ENCODE data around the gene WDR31. TPM values are rescaled to one million over a fixed set of nuclear protein-coding genes. Genes with fewer than 3 reads are reported as not detected.

Gene WDR31
- total RNA-seq, 6 experiments from 2014 or later = 0.81 to 3.5 (median 1.7) TPM

DNA sequence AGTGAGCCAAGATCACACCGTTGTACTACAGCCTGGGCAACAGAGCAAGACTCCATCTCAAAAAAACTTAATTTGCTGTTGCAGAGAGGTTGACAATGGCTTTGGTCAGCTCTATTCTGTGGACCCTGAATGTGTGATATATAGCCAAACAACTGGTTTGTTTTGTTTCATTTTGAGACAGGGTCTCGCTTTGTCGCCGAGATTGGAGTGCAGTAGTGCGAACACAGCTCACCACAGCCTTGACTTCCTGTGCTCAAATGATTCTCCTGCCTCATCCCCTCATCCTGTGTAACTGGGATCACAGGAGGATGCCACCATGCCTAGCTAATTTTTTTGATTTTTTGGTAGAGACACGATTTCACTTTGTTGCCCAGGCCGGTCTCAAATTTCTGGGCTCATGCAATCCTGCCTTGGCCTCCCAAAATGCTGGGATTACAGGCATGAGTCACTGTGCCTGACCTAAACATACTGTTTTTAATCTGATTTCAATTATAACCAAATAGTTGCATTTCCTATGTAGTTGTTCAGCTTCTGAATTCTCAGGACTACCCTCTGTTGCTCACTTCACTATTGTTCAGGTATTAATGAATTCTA is 46.7 kb downstream of the WDR31 start:
- ATAC-seq (no peak), DNase-seq (no peak)
- Histone ChIP-seq H3K36me3 (peaks cover 5 to 47% (median 26%) of the 10 kb centered on the region in 4 donors), H3K27ac (no peak overlapping the region), H3K4me3 (no peak overlapping the region), H3K27me3 (no peaks in the 10 kb centered on the region), H3K4me1 (no peaks in the 10 kb centered on the region), H3K9me3 (no peaks in the 10 kb centered on the region)
- 96% methylated on average over 7 of the region's 7 CpGs for WGBS (ENCODE audit: insufficient coverage, low coverage, low lambda C conversion rate, missing lambda C conversion rate)
- intact Hi-C loops (cut with DNase I) = no loop called here
- TF ChIP-seq, protein P1, sequence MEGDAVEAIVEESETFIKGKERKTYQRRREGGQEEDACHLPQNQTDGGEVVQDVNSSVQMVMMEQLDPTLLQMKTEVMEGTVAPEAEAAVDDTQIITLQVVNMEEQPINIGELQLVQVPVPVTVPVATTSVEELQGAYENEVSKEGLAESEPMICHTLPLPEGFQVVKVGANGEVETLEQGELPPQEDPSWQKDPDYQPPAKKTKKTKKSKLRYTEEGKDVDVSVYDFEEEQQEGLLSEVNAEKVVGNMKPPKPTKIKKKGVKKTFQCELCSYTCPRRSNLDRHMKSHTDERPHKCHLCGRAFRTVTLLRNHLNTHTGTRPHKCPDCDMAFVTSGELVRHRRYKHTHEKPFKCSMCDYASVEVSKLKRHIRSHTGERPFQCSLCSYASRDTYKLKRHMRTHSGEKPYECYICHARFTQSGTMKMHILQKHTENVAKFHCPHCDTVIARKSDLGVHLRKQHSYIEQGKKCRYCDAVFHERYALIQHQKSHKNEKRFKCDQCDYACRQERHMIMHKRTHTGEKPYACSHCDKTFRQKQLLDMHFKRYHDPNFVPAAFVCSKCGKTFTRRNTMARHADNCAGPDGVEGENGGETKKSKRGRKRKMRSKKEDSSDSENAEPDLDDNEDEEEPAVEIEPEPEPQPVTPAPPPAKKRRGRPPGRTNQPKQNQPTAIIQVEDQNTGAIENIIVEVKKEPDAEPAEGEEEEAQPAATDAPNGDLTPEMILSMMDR (IDR thresholded peaks at IDR 0.05) = no peak
- TF ChIP-seq POLR2A (IDR thresholded peaks at IDR 0.05) = no peak

DNA sequence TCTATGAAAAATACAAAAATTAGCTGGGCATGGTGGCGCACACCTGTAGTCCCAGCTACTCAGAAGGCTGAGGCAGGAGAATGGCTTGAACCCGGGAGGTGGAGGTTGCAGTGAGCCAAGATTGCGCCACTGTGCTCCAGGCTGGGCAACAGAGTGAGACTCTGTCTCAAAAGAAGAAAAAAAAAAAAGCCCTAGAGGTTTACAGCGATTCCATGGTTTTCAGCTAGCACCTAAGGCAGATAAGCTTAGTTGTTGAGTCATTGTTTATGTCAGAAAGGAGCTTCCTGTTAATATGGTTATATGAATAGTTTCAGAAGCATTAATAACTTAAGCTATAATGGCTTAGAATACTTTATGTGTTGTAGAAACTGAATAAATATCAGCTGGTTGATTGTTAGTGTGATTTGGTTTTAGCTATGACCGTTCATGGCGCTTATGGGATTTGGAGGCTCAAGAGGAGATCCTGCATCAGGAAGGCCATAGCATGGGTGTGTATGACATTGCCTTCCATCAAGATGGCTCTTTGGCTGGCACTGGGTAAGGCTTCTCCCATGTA is 49.9 kb downstream of the WDR31 start:
- H3K4me1 ChIP-seq = no peaks in the 10 kb centered on the region
- H3K27me3 ChIP-seq = no peaks in the 10 kb centered on the region
- ATAC-seq (no peak), DNase-seq (no peak)
- H3K4me3 ChIP-seq = no peak overlapping the region
- H3K27ac ChIP-seq = no peak overlapping the region
- H3K9me3 ChIP-seq = no peaks in the 10 kb centered on the region
- peaks cover 5 to 77% (median 39%) of the 10 kb centered on the region in 4 donors for H3K36me3 ChIP-seq
- intact Hi-C loops (cut with DNase I) = no loop called here
- TF ChIP-seq, protein P1 (IDR thresholded peaks at IDR 0.05) = no peak
- no peak for TF ChIP-seq POLR2A (IDR thresholded peaks at IDR 0.05)
- WGBS (ENCODE audit: insufficient coverage, low coverage, low lambda C conversion rate, missing lambda C conversion rate) = 87% methylated on average over 6 of the region's 6 CpGs

DNA sequence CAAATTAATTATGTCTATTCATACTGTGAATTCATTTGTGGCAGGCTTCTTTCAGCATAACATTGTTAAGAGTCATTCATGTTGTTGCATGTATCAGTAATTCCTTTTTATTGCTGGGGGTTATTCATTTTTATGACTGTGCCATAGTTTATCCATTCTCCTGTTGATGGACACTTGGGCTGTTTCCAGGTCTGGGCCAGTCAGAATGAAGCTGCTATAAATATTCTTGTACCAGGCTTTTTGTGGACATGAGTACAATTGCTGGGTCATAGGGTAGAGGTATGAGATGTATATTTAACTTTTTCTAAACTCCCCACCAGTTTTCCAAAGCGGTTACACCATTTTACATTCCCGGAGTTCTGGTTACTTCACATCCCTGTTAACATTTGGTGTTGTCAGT is 51.0 kb downstream of the WDR31 start:
- ATAC-seq (no peak), DNase-seq (no peak)
- H3K27ac ChIP-seq = no peak overlapping the region
- no peaks in the 10 kb centered on the region for H3K4me1 ChIP-seq
- peaks cover 5 to 87% (median 44%) of the 10 kb centered on the region in 4 donors for H3K36me3 ChIP-seq
- no peaks in the 10 kb centered on the region for H3K27me3 ChIP-seq
- no peak for TF ChIP-seq POLR2A (IDR thresholded peaks at IDR 0.05)
- TF ChIP-seq, protein P1 (IDR thresholded peaks at IDR 0.05) = no peak
- H3K9me3 ChIP-seq = no peaks in the 10 kb centered on the region
- no peak overlapping the region for H3K4me3 ChIP-seq
- intact Hi-C loops (cut with DNase I) = no loop called here
- WGBS (ENCODE audit: insufficient coverage, low coverage, low lambda C conversion rate, missing lambda C conversion rate) = 60% methylated on average over 1 of the region's 2 CpGs

DNA sequence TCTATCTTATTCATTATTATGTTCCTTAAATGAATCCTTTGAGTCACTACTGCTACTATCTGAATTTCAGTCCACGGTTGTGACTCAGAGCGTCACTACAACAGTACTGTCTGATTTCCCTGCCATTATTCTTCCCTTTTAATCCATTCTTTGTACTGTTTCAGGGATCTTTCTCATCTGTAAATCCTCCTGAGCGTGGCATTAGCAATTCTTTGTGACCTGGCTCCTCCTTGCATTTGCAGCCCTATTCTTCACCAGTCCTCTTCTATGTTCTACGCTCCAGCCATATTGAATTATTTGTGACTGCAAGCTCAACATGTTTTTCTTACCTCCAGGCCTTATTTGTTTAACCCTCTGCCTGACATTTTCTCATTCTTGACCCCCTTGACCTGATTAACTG is 58.7 kb downstream of the WDR31 start:
- H3K4me3 ChIP-seq = no peak overlapping the region
- ATAC-seq = no peak
- 100% methylated on average over 4 of the region's 4 CpGs for WGBS (ENCODE audit: insufficient coverage, low coverage, low lambda C conversion rate, missing lambda C conversion rate)

More for the DNA sequence above, 58.7 kb downstream of the WDR31 start:
- Histone ChIP-seq H3K36me3 (peaks cover 0 to 72% (median 23%) of the 10 kb centered on the region in 4 donors), H3K27me3 (no peaks in the 10 kb centered on the region), H3K9me3 (no peaks in the 10 kb centered on the region), H3K4me1 (peaks cover 0 to 10% (median 0%) of the 10 kb centered on the region in 4 donors), H3K27ac (no peak overlapping the region)
- intact Hi-C loops (cut with DNase I) = no loop called here
- TF ChIP-seq, protein P1 (IDR thresholded peaks at IDR 0.05) = no peak
- TF ChIP-seq POLR2A (IDR thresholded peaks at IDR 0.05) = no peak
- no peak for DNase-seq
